HL-60 (cell line): ENCODE measurements around the gene LRRN2.

Experiments
- DNase-seq, 2 experiments: peaks; one replicate each; pipeline ENCODE4 v3.0.0-alpha.2; 2010 to 2020; ENCODE audit warnings: low read depth in 1 of 2, low spot score in 1 of 2
- H3K27ac ChIP-seq: fragments of 250-450 bp; sonication (Bioruptor Pico); replicated peaks from 2 replicates; pipeline ENCODE4 v1.5.1; 2020; ENCODE audit warnings: mild to moderate bottlenecking, moderate library complexity
- H3K27me3 ChIP-seq: fragments of 250-450 bp; sonication (Bioruptor Pico); 2 replicates; pipeline ENCODE4 v1.5.1; 2021; ENCODE audit warnings: mild to moderate bottlenecking, moderate library complexity; ENCODE audit not compliant: insufficient read depth, poor library complexity, severe bottlenecking
- H3K4me3 ChIP-seq: replicated peaks from 2 replicates; pipeline ENCODE4 v1.5.1; 2011; ENCODE audit warnings: mild to moderate bottlenecking, control low read depth, low read length; ENCODE audit not compliant: insufficient read depth
- CTCF ChIP-seq: IDR thresholded peaks from one replicate; pipeline ENCODE4 v1.5.1; 2011; ENCODE audit warnings: low read length, control low read depth, inconsistent platforms; ENCODE audit not compliant: insufficient read depth
- GABPA ChIP-seq: IDR thresholded peaks from 2 replicates; pipeline ENCODE4 v1.6.1; 2012; ENCODE audit warnings: low read depth
- POLR2AphosphoS5 ChIP-seq: IDR thresholded peaks from 2 replicates; pipeline ENCODE4 v1.6.1; 2012; ENCODE audit warnings: low read depth
- REST ChIP-seq: IDR thresholded peaks from 2 replicates; pipeline ENCODE4 v1.6.1; 2012; ENCODE audit warnings: low read depth; ENCODE audit not compliant: insufficient replicate concordance
- SPI1 ChIP-seq: IDR thresholded peaks from 2 replicates; pipeline ENCODE4 v1.6.1; 2012; ENCODE audit warnings: low read depth, mild to moderate bottlenecking, borderline replicate concordance

The LRRN2 gene

GRCh38 chr1:204695692-204696091, 10.2 kb upstream of the LRRN2 start:
- H3K27ac ChIP-seq: no peak overlapping the region
- TF ChIP-seq CTCF (no peak), REST (no peak), POLR2AphosphoS5 (no peak), GABPA (no peak), SPI1 (no peak)

GRCh38 chr1:204694145-204694544, 8.6 kb upstream of the LRRN2 start:
- Histone ChIP-seq H3K27me3 (peaks cover 21% of the 10 kb centered on the region), H3K4me3 (no peak overlapping the region), H3K27ac (no peak overlapping the region)
- TF ChIP-seq POLR2AphosphoS5: no peak
- TF ChIP-seq REST: no peak
- no peak for TF ChIP-seq CTCF
- no peak for TF ChIP-seq SPI1
- TF ChIP-seq GABPA: no peak
- no peak for DNase-seq

More at GRCh38 chr1:204695692-204696091, 10.2 kb upstream of the LRRN2 start:
- no peak for DNase-seq
- H3K27me3 ChIP-seq: peaks cover 21% of the 10 kb centered on the region
- H3K4me3 ChIP-seq: no peak overlapping the region

GRCh38 chr1:204692841-204693356, 7.4 kb upstream of the LRRN2 start:
- H3K27ac ChIP-seq: no peak overlapping the region
- DNase-seq: no peak
- H3K27me3 ChIP-seq: peaks cover 24% of the 10 kb centered on the region
- TF ChIP-seq CTCF (no peak), REST (no peak), SPI1 (no peak), GABPA (no peak), POLR2AphosphoS5 (no peak)
- H3K4me3 ChIP-seq: no peak overlapping the region
